HL-60 (cell line): ENCODE measurements around the gene CSNK2A2.

Experiments used
- GABPA ChIP-seq: IDR thresholded peaks from 2 replicates; pipeline ENCODE4 v1.6.1; 2012; ENCODE audit warnings: low read depth
- POLR2AphosphoS5 ChIP-seq: IDR thresholded peaks from 2 replicates; pipeline ENCODE4 v1.6.1; 2012; ENCODE audit warnings: low read depth
- SPI1 ChIP-seq: IDR thresholded peaks from 2 replicates; pipeline ENCODE4 v1.6.1; 2012; ENCODE audit warnings: low read depth, mild to moderate bottlenecking, borderline replicate concordance
- TF ChIP-seq, protein P1 (sequence below): IDR thresholded peaks from one replicate; pipeline ENCODE4 v1.5.1; 2011; ENCODE audit warnings: low read length, control low read depth, inconsistent platforms; ENCODE audit not compliant: insufficient read depth

DNA sequence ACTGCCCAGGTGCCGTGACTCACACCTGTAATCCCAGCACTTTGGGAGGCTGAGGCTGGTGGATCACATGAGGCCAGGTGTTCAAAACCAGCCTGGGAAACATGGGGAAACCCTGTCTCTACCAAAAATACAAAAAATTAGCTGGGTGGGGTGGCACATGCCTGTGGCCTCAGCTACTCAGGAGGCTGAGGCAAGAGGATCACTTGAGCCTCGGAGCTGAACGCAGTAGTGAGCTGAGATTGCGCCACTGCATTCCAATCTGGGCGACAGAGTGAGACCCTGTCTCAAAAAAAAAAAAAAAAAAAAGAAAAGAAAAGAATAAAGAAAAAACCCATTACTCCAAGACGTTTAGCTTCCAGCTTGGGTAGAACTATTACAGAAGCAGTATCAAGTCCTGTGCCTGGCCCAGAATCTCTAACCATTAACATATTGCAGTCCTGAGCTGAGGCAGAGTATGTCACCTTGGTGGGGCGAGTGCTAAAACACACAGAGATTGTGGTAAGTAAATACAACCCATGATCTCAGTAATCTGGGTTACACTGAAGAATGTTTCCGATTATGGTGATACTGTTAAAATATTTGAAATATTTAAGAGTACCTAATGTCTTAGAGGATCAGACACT is 45.5 kb downstream of the CSNK2A2 start:
- TF ChIP-seq SPI1: no peak
- TF ChIP-seq, protein P1, sequence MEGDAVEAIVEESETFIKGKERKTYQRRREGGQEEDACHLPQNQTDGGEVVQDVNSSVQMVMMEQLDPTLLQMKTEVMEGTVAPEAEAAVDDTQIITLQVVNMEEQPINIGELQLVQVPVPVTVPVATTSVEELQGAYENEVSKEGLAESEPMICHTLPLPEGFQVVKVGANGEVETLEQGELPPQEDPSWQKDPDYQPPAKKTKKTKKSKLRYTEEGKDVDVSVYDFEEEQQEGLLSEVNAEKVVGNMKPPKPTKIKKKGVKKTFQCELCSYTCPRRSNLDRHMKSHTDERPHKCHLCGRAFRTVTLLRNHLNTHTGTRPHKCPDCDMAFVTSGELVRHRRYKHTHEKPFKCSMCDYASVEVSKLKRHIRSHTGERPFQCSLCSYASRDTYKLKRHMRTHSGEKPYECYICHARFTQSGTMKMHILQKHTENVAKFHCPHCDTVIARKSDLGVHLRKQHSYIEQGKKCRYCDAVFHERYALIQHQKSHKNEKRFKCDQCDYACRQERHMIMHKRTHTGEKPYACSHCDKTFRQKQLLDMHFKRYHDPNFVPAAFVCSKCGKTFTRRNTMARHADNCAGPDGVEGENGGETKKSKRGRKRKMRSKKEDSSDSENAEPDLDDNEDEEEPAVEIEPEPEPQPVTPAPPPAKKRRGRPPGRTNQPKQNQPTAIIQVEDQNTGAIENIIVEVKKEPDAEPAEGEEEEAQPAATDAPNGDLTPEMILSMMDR: no peak
- TF ChIP-seq POLR2AphosphoS5: no peak
- no peak for TF ChIP-seq GABPA
